ENCODE measurements around the gene FSIP2. TPM values are rescaled to one million over a fixed set of nuclear protein-coding genes. Genes with fewer than 3 reads are reported as not detected.

FSIP2 gene
- total and polyA plus RNA-seq, 2 of the 8 experiments (the other 6 are each of a cell fraction or from before 2014, with no cell fraction given) = 0.47 to 1.4 TPM

- Histone ChIP-seq H2BK12ac (ENCODE audit: low read depth, low read length) (no peak overlapping the region), H4K20me1 (replicated peaks in 1 of 2; ENCODE audit: control insufficient read depth in 1 of 2, insufficient read depth in 2 of 2, low read length in 2 of 2) (no peaks in the 10 kb centered on the region), H3K23ac (ENCODE audit: insufficient read length) (no peak overlapping the region), H2BK120ac (replicated peaks; ENCODE audit: low read depth, low read length) (no peak overlapping the region), H3K4me2 (ENCODE audit: insufficient read depth in 1 of 2, low read depth in 2 of 2, low read length in 2 of 2) (no peak overlapping the region), H3K23me2 (ENCODE audit: low read depth, low read length) (no peaks in the 10 kb centered on the region), H3K27me3 (replicated peaks in 1 of 4; ENCODE audit: control insufficient read depth in 3 of 4, extremely low read depth in 1 of 4, insufficient read depth in 3 of 4, low read length in 3 of 4) (peaks cover 0 to 2% (median 0%) of the 10 kb centered on the region in 4 experiments; a peak in 1 of 7 replicates), H3K14ac (ENCODE audit: insufficient read length) (no peak overlapping the region), H3K4ac (replicated peaks; ENCODE audit: insufficient read length, low read depth, low read length) (no peak overlapping the region), H3K56ac (replicated peaks; ENCODE audit: insufficient read length, low read depth, low read length) (no peak overlapping the region), H4K5ac (ENCODE audit: insufficient read length, low read depth, low read length) (no peak overlapping the region), H3K4me3 (ENCODE audit: extremely low read depth in 1 of 4, insufficient read depth in 2 of 4, low read depth in 3 of 4, low read length in 4 of 4) (no peak overlapping the region), H3K18ac (ENCODE audit: extremely low read depth, low read length) (no peak overlapping the region), H3K4me1 (replicated peaks in 1 of 4; ENCODE audit: control insufficient read depth in 3 of 4, insufficient read depth in 4 of 4, low read length in 3 of 4) (no peaks in the 10 kb centered on the region), H3K79me1 (ENCODE audit: low read depth, low read length) (no peaks in the 10 kb centered on the region), H3K9me3 (ENCODE audit: insufficient read depth in 2 of 2, low read depth in 1 of 2, low read length in 1 of 2) (no peaks in the 10 kb centered on the region), H2BK5ac (ENCODE audit: low read depth, low read length) (no peak overlapping the region), H3K79me2 (ENCODE audit: control insufficient read depth in 1 of 2, insufficient read depth in 2 of 2, low read length in 2 of 2) (no peaks in the 10 kb centered on the region), H2BK15ac (ENCODE audit: low read length) (no peak overlapping the region), H2BK20ac (ENCODE audit: low read length) (no peak overlapping the region), H2AK5ac (ENCODE audit: low read depth, low read length) (no peak overlapping the region), H2AFZ (ENCODE audit: low read length) (no peak overlapping the region), H3K9ac (replicated peaks in 1 of 4; ENCODE audit: extremely low read depth in 1 of 4, low read depth in 3 of 4, low read length in 3 of 4) (no peak overlapping the region), H4K8ac (ENCODE audit: extremely low read depth, insufficient read depth, low read length) (no peak overlapping the region), H3K36me3 (ENCODE audit: control insufficient read depth in 2 of 4, insufficient read depth in 4 of 4, low read length in 3 of 4) (no peaks in the 10 kb centered on the region), H3K27ac (ENCODE audit: low read depth, low read length) (no peak overlapping the region), H4K91ac (replicated peaks; ENCODE audit: insufficient read length, low read length) (no peak overlapping the region)
- FAIRE-seq (no peak), DNase-seq (ENCODE audit: low read depth in 1 of 2, low spot score in 2 of 2) (no peak)
- ChIA-PET CTCF (ENCODE audit: partially characterized antibody) (no interaction called here), POLR2A (ENCODE audit: partially characterized antibody) (no interaction called here)
- TF ChIP-seq RAD21 (IDR thresholded peaks at IDR 0.05 in 1 of 2, conservative IDR thresholded peaks at IDR 0.05 in 1 of 2; ENCODE audit: low read depth in 2 of 2, low read length in 2 of 2) (no peak), POLR2A (IDR thresholded peaks at IDR 0.05; ENCODE audit: control extremely low read depth in 1 of 2, low read depth in 2 of 2, low read length in 2 of 2) (no peak), SIN3A (conservative IDR thresholded peaks at IDR 0.05 in 1 of 2, IDR thresholded peaks at IDR 0.05 in 1 of 2; ENCODE audit: low read depth in 1 of 2, low read length in 2 of 2) (no peak), BACH1 (IDR thresholded peaks at IDR 0.05; ENCODE audit: low read length) (no peak), SP4 (IDR thresholded peaks at IDR 0.05; ENCODE audit: low read length) (no peak), CEBPB (IDR thresholded peaks at IDR 0.05; ENCODE audit: low read depth, low read length) (no peak), TAF7 (optimal IDR thresholded peaks at IDR 0.05; ENCODE audit: borderline replicate concordance, low read depth, low read length) (no peak), SRF (IDR thresholded peaks at IDR 0.05; ENCODE audit: low read depth, low read length) (no peak), FOSL1 (IDR thresholded peaks at IDR 0.05; ENCODE audit: insufficient read depth, low read depth, low read length) (no peak), SP1 (IDR thresholded peaks at IDR 0.05; ENCODE audit: low read depth, low read length) (no peak), RFX5 (IDR thresholded peaks at IDR 0.05; ENCODE audit: borderline replicate concordance, low read depth, low read length) (no peak), TEAD4 (IDR thresholded peaks at IDR 0.05; ENCODE audit: low read depth, low read length) (no peak)
- TF ChIP-seq, protein P1, sequence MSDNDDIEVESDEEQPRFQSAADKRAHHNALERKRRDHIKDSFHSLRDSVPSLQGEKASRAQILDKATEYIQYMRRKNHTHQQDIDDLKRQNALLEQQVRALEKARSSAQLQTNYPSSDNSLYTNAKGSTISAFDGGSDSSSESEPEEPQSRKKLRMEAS (IDR thresholded peaks at IDR 0.05) = no peak
- TF ChIP-seq, protein P2, sequence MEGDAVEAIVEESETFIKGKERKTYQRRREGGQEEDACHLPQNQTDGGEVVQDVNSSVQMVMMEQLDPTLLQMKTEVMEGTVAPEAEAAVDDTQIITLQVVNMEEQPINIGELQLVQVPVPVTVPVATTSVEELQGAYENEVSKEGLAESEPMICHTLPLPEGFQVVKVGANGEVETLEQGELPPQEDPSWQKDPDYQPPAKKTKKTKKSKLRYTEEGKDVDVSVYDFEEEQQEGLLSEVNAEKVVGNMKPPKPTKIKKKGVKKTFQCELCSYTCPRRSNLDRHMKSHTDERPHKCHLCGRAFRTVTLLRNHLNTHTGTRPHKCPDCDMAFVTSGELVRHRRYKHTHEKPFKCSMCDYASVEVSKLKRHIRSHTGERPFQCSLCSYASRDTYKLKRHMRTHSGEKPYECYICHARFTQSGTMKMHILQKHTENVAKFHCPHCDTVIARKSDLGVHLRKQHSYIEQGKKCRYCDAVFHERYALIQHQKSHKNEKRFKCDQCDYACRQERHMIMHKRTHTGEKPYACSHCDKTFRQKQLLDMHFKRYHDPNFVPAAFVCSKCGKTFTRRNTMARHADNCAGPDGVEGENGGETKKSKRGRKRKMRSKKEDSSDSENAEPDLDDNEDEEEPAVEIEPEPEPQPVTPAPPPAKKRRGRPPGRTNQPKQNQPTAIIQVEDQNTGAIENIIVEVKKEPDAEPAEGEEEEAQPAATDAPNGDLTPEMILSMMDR (IDR thresholded peaks at IDR 0.05; ENCODE audit: control extremely low read depth in 1 of 3, insufficient read depth in 1 of 3, low read depth in 1 of 3, low read length in 3 of 3) = no peak
Observed at GRCh38 chr2:185857691-185858090, 119.1 kb downstream of the FSIP2 start.

Measured in H1 (cell line).